NCI-H1694 treated with DMSO at 0.1 percent for 48 hours (cell line): Measurements from ENCODE around the gene RPL28.
A peak's percentile ranks its signal among the peaks of the same experiment; 100 is the strongest.
"Not testable (repeated sequence)": the region's sequence is repeated elsewhere in the genome, so short reads cannot be mapped to it uniquely, and the experiment has no call there.

Experiments used
- DNase-seq: peaks from one replicate; lab custom pipeline; 2025; lab: John Stamatoyannopoulos, UW

RPL28 gene

DNA sequence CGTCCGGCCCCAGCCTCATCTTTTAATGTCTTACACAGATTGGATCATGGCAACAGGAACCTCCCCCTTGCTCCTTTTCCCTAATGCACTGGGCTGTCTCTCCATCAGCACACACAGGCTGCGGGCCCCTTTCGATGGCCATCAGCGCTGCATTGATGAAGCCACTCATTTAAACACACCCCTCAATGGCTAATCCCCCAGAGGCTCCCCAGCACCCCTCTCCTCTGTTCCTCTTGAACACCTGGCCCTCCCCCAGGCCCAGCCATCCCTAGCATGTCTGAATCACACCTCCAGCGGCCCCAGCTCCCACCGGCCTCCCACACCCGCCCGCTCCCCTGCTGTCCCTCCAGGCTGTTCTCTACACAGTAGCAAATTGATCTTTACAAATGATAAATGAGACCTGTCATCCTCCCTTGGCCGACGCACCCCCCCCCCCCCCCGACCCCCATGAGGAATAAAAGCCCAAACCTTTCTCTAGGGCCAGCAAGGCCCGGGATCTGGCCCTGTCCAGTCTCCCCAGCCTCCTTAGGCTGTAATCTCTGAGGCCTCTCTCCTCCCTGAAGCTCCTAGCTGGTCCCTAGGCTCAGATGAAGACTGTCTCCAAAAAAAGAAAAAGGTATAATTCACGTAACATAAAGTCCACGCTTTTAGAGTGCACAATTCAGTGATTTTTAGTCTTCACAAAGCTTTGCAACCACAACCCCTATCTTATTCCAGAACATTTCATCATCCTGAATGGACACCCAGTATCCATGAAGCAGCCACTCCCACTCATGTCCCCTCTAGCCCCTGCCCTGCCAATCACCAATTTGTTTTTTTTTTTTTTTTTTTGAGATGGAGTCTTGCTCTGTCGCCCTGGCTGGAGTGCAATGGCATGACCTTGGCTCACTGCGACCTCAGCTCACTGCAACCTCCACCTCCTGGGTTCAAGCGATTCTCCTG lies 7.4 kb downstream of the RPL28 start:
- DNase-seq, result no peak

DNA sequence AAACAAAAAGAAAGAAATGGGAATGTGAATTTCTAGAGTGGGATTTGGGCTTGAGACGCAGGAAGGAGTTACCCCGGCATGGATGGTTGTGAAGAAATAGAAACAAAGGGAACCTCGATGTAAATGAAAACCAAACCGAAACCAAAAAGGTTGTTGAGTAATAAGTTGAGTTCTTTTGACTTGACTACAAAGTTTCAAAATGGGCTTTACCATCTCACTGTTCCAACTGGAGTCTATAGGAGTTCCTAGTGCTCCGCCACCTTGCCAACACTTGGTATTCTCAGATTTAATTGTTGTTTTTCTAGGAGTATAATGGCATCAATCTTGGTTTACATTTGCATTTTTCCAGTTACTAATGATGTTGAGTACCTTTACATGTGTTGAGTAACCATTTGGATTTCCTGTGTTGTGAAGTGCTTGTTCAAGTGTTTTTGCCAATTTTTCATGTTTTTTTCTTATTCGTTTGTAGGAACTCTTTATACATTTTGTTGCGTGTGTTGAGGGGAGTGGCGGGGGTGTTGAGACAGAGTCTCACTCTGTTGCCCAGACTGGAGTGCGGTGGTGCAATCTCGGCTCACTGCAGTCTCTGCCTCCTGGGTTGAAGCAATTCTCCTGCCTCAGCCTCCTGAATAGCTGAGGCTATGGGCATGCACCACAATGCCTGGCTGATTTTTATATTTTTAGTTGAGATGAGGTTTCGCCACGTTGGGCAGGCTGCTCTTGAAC lies 12.6 kb downstream of the RPL28 start:
- DNase-seq, result no peak

DNA sequence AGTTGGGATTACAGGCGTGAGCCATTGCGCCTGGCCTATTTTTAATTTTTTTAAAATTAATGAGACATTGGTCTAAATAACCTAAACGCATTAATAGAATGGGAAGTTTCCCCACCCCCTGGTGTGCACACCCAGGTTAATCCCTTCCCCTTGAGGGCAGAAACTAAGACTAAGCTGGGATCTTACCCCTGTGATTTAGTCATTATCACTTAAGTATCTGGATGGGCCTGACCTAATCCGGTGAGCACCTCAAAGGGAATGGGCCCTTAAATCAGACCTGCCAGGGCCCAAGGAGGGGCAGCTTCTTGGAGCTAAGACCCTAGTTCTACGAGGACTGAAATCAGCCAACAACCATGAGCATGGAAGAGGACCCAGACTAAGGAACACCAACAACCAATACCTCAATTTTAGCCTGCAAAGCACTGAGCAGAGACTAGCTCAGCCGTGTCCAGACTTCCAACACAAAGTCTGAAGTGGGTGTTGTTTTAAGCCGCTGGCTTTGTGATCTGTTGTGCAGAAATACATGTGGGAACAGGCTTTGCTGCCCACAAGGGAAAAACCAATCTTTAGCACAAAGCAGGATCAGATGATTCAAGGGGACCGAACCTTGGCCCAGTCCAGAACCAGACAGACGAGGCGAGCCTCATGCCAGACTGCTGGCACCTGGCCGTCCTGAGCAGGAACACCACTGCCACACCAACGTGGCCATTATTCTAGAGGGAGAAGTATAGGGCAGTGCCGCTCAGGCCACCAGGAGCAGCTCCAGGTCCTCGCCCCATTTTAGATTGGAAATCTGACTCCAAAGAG lies 14.8 kb downstream of the RPL28 start:
- DNase-seq, result no peak

GRCh38 chr19:55401390-55401789 lies 15.7 kb downstream of the RPL28 start:
- DNase-seq, result not testable (repeated sequence)

- no peak for DNase-seq
Measured at GRCh38 chr19:55402509-55402908, 16.8 kb downstream of the RPL28 start.

DNA sequence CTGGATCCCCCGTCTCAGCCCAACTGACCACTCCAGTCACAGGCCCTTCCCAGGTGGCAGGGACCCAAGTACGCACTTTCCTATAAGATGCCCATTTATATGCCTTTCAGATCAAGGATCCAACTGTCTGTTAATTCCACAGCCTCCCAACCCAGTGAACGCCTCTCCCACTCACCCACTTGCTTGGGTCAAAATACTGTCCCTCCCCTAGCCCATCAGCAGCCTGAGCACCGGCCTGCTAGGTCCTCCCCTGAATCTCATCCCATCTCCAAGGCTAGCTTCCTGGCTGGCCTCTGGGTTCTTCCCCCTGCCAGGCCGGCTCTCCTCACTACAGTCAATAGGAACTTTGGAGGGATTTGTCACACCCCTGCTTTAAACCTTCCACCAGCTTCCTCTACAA lies 19.9 kb downstream of the RPL28 start:
- DNase-seq, result no peak

DNA sequence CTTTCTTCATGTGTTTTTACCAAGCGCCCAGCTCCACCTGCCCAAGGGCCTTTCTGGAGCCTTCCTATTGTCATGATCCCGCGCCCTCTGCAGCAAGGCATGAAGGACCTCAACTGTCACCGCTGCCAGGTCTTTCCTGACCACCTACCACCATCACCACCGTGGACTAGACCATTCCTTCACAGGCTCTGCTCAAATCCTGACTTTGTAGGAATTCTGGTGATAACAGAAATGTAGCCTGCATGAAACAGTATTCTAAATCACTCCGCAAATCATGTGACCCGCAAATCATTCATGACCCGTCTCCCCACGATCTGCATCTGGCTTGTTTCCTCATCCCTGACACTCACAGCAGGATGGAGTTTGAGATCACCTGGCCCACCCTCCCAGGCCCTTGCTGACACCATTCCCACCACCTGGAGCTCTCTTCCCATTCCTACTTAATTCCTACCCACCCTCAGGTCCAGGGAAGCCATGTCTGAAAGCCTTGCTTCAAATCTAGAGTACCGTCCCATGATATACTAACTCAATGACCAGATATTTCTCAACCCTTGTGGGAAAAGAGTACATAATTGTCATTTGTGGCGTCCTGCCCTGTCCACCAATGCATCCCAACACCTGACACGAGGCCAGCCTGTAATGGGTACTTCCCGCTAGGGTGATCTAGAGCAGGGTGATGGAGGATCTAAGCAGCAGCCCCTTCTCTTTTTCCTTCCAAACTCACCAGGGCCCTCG lies 20.5 kb downstream of the RPL28 start:
- no peak for DNase-seq

GRCh38 chr19:55406826-55407549 lies 21.3 kb downstream of the RPL28 start:
- DNase-seq, result no peak

DNA sequence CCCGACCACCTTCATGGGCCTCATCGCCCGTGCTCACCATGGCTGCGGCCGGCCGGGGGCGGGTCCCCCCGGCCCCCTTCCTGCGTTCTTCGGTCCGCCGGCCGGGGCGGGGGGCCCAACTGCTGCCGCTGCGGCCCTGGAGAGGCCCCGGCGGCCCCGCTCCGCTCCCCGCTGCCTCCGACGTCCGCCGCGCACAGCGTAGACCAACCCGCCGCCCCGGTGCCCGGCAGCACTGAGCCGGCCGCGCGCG lies 21.7 kb downstream of the RPL28 start, which contains the start of gene UBE2S:
Gene UBE2S, minus strand, starts transcription at position 239 of the 250 bp plus-strand sequence. Its CDS starts 199 bp downstream, at position 40.
- DNase-seq, result not testable (repeated sequence)

DNA sequence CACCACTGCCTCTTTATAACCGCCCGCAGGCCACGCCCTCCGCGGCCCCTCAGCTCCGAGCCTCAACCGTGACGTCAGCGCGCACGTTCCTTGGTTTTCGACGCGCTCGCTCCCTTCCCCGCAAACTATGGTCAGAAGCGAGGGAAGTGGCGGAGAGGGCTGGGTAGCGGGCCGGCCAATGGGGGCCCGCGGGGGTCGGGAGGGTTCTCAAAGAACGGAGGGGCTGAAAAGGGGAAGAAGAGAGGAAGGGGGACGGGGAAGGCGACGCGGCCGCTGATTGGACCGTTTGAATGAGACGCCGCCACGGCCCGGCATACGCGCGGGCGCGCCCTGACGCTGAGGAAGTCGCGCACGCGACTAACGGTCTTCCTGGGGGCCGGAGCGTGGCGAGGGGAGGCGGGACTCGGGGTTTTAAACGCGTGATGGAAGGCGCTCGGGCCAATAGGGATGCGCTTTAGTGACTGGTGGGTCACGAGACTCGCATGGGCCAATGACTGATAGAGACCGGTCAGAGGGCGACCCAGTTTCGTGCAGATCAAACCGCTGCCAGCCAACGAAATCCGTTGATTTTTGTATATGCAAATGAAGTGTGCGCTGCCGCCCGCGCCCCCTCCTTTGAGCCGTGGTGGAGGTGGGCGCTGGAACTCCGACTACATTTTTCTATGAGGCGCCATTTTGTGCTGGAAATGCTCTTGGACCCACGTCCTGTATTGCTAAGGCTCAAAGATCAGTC lies 22.2 kb downstream of the RPL28 start:
- DNase-seq, result peak; percentile 99

DNA sequence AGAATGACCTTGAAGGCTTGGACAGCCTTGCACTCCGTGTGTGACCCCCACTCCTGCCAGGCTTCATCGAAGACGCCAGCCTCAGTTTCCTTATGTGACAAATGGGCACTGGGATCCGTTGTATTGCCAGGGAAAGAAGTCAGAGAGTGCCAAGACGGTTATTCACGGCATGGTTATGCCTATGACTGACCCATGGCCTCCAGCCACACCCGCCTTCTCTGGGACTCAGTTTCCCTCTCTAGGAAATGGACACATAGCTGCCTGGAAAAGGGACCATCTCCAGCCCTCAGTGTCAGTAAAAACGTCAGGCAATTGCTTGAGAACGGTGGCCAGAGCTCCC lies 22.8 kb downstream of the RPL28 start:
- DNase-seq, result no peak

- DNase-seq, result not testable (repeated sequence)
Measured at GRCh38 chr19:55409179-55409578, 23.4 kb downstream of the RPL28 start.

DNA sequence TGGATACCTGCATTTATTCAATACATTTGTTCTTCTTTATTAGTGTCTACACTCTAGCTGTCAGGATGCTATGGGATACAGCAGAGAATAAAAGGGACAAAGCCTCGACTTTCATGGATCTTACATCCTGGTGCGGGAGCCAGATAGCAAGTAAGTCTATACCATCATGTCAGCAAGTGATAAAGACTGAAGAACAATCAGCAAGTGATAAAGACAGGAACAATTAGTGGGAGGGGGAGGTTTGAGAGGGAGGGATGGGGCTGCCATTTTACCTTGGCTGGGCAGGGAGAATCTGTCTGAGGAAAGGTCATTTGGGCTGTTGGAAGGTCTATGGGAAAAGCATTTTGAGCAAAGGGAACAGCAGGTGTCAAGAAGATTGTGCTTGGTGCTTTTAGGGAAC lies 24.4 kb downstream of the RPL28 start:
- no peak for DNase-seq

DNA sequence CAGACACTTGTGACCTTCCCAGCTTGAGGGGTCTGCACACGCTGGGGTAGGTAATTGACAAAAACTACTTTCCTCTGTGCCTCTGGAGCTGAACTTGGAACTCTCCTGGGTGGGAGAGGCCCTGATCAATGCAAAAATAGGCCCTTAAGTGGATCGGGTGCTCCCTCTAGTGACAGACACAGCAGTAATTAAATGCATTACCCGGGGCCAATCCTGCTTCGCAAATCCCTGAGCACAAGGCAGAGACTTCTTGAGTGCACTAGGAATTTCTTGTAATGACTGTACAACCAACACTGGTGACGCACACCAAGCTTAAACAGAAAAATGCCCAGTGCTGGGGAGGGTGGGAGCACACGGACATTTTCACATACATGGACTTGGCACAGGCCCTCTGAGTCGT lies 32.5 kb downstream of the RPL28 start:
- DNase-seq, result peak; percentile 77

DNA sequence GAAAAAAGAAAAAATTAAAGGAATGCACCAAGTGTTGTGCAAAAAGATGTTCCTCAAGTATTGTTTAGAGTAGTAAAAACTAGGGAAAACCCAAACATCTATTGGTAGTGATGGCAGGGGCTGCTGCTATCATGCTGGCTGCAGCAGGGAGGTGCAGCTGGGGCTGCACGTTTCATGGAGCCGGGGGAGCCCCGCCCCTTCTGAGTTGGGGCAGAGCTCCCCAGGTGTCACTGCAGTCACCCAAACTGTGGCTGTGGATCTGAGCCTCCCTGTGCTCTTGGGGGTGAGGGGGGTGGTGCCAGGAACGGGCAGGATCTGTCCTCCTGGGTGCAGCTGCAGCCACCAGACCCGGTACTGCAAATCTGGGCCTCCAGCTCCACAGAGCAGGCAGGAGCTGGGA lies 33.4 kb downstream of the RPL28 start:
- DNase-seq, result no peak

DNA sequence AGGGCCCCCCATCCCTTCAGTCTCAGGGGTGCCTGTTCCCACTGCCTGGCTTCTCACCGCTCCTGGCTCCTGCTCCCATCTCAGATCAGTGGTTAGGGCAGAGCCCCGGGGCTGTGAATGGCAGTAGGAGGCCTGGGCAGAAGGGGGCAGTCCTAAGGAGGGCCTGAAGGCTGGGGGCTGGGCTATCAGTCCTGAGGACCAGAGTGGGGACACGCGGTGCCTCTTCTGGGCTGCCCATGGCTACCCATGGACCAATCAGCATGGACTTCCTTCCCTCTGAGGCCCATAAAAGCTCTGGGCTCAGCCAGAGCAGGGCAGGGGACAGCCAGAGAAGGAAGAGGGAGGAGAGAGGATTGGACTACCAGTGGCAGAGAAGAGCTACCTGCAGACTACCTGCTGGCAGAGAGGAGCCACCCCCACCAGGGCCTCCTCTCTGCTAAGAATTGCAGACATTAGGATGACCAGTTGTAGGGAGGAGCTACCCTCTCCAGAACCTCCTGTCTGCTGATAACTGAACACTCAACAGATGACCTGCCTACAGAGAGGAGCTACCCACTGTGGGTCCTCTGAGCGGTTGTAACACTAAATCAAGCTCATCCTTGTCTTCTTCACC lies 34.0 kb downstream of the RPL28 start:
- DNase-seq, result no peak

- not testable (repeated sequence) for DNase-seq
Measured at GRCh38 chr19:55421281-55421680, 35.5 kb downstream of the RPL28 start.

- no peak for DNase-seq
Measured at GRCh38 chr19:55423225-55424005, 37.7 kb downstream of the RPL28 start.

- DNase-seq, result no peak
Measured at GRCh38 chr19:55424518-55424917, 38.8 kb downstream of the RPL28 start.
